HT1080 (cell line): ENCODE data around the gene HECTD3. TPM values are rescaled to one million over a fixed set of nuclear protein-coding genes. Genes with fewer than 3 reads are reported as not detected.
"Not testable (repeated sequence)": the region's sequence is repeated elsewhere in the genome, so short reads cannot be mapped to it uniquely, and the experiment has no call there.

ENCODE experiments used
- DNase-seq: peaks from one replicate; pipeline ENCODE4 v3.0.0-alpha.2; 2015; ENCODE audit warnings: low read depth
- total RNA-seq: library from RNA; depleted of rRNA; stranded (reverse); fragments of >200 nt; shearing (Covaris generic); gene quantifications from 2 replicates; pipeline ENCODE4 v1.2.3, GENCODE V29; 2014; rRNA removed

HECTD3 gene
- total RNA-seq, 1 experiment from 2014 or later, result 14.7 TPM

- no peak for DNase-seq
Observed at GRCh38 chr1:44994309-44994898, 16.7 kb downstream of the HECTD3 start.

GRCh38 chr1:44988531-44989156 lies 22.5 kb downstream of the HECTD3 start:
- DNase-seq, result no peak

DNA sequence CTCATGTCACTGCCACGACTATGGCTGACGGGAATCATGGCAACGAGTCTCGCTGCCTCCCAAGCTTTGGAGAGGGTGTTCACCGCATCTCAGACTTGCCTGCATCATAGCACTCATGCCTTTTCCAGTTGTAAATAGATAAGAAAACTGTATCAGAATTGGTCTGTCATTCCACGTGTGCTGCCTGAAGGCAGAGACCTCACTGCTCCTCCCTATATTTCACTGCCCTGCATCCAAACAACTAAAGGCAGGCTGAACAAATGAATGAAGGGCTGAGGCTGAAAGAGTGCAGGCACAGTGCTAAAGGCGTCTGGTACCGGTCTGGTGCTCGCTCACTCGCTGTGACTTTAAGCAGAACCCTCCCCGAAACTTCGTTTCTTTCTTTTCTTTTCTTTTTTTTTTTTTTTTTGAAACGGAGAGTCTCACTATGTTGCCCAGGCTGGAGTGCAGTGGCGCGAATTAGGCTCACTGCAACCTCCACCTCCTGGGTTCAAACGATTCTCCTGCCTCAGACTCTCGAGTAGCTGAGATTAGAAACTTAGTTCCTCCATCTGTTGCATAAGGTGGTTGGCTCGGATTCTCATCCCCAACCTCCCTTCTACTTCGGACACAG lies 25.3 kb downstream of the HECTD3 start:
- no peak for DNase-seq

- DNase-seq, result not testable (repeated sequence)
Observed at GRCh38 chr1:44977372-44977771, 33.8 kb downstream of the HECTD3 start.

DNA sequence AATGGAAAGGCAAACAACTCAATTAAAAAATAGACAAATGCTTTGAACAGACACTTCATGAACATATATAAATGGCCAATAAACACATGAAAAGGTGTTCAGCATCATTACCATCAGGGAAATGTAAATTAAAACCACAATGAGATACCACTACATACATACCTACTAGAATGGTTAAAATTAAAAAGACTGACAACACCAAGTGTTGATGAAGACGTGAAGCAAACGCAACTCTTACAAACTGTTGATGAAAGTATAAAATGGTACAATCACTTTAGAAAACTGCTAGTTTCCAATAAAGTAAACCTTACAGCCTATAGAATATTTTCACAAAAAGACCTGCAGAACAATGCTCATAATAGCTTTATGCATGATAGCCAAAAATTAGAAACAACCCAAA lies 34.9 kb downstream of the HECTD3 start:
- no peak for DNase-seq

DNA sequence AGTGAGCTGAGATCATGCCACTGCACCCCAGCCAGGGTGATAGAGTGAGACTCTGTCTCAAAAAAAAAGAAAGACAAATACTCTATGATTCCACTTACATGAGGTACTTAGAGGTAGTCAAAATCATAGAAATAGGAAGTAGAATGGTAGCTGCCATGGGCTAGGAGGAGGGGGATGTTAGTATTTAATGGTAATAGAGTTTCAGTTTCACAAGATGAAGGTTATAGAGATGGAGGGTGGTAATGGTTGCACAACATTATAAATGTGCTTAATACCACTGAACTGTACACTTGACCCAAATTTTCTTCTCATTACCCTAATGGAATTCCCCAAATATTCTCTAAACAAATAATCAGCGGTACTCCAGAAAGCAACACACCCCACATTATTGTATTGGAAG lies 37.5 kb downstream of the HECTD3 start:
- no peak for DNase-seq

- peak; percentile 67 for DNase-seq
Observed at GRCh38 chr1:44970317-44970716, 40.8 kb downstream of the HECTD3 start.

- DNase-seq, result no peak
Observed at GRCh38 chr1:44964396-44964795, 46.7 kb downstream of the HECTD3 start.

GRCh38 chr1:44962729-44963128 lies 48.4 kb downstream of the HECTD3 start:
- DNase-seq, result no peak

GRCh38 chr1:44962022-44962421 lies 49.1 kb downstream of the HECTD3 start:
- DNase-seq, result not testable (repeated sequence)

- DNase-seq, result not testable (repeated sequence)
Observed at GRCh38 chr1:44957566-44957965, 53.6 kb downstream of the HECTD3 start.

DNA sequence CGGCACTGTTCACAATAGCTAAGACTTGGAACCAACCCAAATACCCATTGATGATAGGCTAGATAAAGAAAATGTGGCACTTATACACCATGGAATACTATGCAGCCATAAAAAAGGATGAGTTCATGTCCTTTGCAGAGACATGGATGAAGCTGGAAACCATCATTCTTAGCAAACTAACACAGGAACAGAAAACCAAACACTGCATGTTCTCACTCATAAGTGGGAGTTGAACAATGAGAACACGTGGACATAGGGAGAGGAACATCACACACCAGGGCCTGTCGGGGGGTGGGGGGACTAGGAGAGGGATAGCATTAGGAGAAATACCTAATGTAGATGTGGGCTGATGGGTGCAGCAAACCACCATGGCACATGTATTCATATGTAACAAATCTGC lies 55.0 kb downstream of the HECTD3 start:
- DNase-seq, result not testable (repeated sequence)

Other genes starting within 250 kb of the HECTD3 start
- gene RPS8, start 235.8 kb downstream of the HECTD3 start, total RNA-seq, result 2,959 and 3,013 TPM in 2 replicates
- not detected in 2 replicates for gene BEST4, start 223.2 kb downstream of the HECTD3 start, total RNA-seq
- gene PLK3, start 210.9 kb downstream of the HECTD3 start, total RNA-seq, result 26.7 and 28.3 TPM in 2 replicates
- gene DYNLT4, start 204.0 kb downstream of the HECTD3 start, total RNA-seq, result not detected in 2 replicates
- gene BTBD19, start 202.8 kb downstream of the HECTD3 start, total RNA-seq, result 2.9 and 3.6 TPM in 2 replicates
- gene PTCH2, start 168.1 kb downstream of the HECTD3 start, total RNA-seq, result not detected in 2 replicates
- 30.5 and 31.0 TPM in 2 replicates for gene EIF2B3, start 24.7 kb downstream of the HECTD3 start, total RNA-seq
- 134 and 140 TPM in 2 replicates for gene UROD, start 930 bp upstream of the HECTD3 start, total RNA-seq
- gene ZSWIM5, start 195.3 kb upstream of the HECTD3 start, total RNA-seq, result 0.03 TPM in 1 of 2 replicates, not detected in the other